HFF-Myc (cell line): Measurements from ENCODE around the gene CEP164.

Source experiments
- DNase-seq: peaks from one replicate; pipeline ENCODE4 v3.0.0-alpha.2; 2011; ENCODE audit warnings: low read depth; ENCODE audit errors: extremely low read depth
- H3K4me3 ChIP-seq: replicated peaks from 2 replicates; pipeline ENCODE4 v1.5.1; 2011; ENCODE audit warnings: low read depth, mild to moderate bottlenecking, control low read depth, low read length
- TF ChIP-seq, protein P1 (sequence below): IDR thresholded peaks from 2 replicates; pipeline ENCODE4 v1.5.1; 2012; ENCODE audit warnings: mild to moderate bottlenecking, low read depth, low read length, control low read depth; ENCODE audit errors: missing control alignments

CEP164 gene

DNA sequence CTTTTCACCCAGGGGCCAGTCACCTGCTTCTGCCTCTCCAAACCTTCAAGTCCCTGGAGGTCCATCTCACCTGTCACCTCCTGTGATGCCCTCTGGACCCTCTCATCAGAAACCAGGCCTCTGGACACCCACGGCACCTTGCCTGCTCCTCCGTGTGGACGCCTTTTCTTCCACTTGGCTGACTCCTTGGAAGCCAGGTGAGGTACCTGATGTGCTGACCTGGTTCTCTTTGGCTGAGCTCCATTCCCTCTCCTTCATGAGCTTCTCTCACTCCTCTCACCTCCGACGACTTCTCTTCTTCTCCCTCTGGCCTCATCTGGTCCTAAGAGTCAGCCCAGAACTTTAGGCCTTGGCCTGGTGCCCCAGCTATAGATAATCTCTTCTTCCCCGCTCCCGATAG lies 99.3 kb downstream of the CEP164 start:
- no peak overlapping the region for H3K4me3 ChIP-seq
- TF ChIP-seq, protein P1, sequence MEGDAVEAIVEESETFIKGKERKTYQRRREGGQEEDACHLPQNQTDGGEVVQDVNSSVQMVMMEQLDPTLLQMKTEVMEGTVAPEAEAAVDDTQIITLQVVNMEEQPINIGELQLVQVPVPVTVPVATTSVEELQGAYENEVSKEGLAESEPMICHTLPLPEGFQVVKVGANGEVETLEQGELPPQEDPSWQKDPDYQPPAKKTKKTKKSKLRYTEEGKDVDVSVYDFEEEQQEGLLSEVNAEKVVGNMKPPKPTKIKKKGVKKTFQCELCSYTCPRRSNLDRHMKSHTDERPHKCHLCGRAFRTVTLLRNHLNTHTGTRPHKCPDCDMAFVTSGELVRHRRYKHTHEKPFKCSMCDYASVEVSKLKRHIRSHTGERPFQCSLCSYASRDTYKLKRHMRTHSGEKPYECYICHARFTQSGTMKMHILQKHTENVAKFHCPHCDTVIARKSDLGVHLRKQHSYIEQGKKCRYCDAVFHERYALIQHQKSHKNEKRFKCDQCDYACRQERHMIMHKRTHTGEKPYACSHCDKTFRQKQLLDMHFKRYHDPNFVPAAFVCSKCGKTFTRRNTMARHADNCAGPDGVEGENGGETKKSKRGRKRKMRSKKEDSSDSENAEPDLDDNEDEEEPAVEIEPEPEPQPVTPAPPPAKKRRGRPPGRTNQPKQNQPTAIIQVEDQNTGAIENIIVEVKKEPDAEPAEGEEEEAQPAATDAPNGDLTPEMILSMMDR, result no peak

DNA sequence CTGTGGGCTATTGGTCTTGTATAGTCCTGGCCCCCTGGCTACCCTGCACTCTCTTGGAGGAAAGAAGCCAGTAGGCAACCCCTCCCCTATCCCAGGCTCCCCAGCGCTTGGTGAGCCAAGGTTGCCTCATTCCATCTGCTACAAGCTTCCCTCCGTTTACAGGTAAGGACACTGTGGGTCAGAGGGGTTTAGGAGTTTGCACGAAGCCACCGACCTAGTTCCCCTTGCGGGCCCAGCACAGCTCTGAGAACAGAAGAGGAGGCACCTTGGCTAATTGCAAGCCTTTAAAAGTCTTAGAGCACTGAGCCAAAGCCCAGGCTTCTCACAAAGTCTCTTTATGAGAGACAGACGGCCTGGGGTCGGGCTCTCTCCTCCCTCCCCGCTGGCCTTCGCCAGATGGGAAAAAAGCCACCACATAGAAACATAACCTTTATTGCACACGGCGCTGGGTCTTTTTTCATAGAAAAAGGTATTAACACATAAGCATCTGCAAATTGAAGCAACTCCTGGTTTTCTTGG lies 99.8 kb downstream of the CEP164 start:
- no peak for DNase-seq
- TF ChIP-seq, protein P1, result no peak
- H3K4me3 ChIP-seq, result no peak overlapping the region

More for the DNA sequence above, 99.3 kb downstream of the CEP164 start:
- DNase-seq, result no peak

DNA sequence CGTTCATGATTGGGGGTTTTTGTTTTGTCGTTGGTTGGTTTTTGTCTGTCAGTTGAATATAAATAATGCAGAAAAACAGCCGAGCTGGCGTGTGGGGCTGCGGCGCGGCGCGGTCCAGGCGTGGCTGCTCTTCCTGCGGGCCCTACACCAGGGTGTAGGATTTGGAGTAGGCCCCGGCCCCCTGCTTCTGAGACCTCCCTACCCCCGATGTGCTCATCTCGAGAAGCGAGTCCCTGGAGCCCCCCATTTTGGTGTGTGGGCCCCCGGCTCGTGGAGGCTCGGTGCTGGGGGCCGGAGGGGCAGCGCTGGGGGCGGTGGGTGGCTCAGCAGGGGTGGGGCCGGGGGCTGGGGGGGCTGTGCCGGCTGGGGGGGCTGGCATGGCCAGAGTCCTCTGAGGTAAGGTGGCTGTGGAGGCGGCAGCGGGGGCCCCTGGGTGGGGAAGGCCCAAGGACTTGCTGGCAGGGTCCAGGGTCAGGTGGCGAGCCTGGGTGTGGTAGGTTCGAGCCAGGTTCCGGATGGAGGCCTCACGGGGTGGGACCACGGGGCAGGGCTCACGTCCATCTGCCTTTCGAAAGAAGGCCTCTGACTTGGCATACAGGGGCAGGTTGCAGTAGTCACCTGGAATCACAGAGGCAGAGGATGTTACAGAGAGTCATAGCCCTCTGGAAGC lies 100.7 kb downstream of the CEP164 start:
- H3K4me3 ChIP-seq, result no peak overlapping the region
- TF ChIP-seq, protein P1, result no peak
- DNase-seq, result no peak

DNA sequence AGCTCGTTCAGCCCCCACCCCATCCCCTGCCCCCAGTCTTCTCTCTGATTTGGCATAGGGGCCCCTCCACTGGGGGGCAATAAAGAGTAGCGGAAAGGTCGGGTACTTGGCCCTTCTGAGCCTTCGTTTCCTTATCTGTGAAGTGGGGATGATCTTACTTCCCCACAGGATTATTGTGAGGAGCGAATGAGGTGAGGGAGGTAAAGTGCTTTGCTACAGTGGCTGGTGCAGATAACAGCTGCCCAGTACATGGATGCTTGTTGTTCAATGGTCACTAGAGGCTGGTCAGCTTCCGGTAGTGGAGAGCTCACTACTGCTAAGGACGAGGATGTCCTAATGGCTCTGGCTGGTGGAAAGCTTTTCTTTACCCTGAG lies 101.2 kb downstream of the CEP164 start:
- no peak for DNase-seq
- TF ChIP-seq, protein P1, result no peak
- no peak overlapping the region for H3K4me3 ChIP-seq

DNA sequence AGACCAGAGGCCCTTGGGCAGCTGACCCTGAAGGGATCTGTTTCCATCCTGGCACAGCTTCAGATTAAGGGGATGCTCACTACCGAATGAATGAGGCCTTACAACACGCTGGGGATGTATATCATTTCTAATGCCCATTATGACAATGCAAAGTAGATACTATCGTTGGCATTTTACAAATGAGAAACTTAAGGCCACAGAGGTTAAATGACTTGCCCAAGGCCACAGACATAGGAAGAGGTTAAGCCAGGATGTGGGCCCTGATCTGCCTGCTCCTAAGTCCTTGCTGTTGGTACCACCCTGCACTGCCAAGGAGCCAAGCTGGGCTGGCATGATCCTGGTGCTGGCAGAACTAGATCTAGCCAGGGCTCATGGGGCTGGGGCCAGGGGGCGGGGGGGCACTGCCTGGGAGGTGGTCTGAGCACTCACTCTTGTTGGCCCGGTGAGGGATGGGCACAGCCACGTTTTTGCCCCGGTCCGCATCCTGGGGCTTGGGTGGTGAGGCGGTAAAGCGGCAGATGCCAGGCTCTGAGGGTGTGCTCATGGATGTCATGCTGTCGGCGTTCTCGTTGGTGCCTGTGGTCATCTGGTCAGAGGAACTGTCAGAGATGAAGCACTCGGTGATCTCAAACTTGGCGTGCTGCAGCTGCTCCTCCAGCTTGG lies 102.8 kb downstream of the CEP164 start:
- DNase-seq, result no peak
- TF ChIP-seq, protein P1, result no peak
- H3K4me3 ChIP-seq, result no peak overlapping the region

DNA sequence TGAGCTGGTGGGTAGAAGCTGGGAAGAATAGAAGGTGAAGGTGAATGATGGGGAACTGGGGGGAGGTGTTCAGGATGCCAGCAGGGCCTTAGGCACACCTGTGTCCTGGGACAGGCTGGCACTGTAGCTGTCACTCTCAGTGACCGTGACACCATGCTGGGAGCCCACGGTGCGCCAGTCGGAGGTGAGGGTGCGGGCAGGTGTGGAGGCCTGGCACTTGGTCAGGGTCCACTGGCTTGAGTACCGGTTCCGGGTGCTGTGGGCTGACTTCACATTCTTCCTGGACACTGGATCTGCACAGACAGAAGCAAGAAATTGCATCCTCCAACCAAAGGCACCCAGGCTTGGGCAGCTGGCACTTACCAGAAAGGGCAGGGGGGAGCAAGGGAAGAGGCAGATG lies 103.8 kb downstream of the CEP164 start:
- TF ChIP-seq, protein P1, result no peak
- no peak overlapping the region for H3K4me3 ChIP-seq
- DNase-seq, result no peak
